ENCODE results near the gene POP7.

POP7 gene

DNA sequence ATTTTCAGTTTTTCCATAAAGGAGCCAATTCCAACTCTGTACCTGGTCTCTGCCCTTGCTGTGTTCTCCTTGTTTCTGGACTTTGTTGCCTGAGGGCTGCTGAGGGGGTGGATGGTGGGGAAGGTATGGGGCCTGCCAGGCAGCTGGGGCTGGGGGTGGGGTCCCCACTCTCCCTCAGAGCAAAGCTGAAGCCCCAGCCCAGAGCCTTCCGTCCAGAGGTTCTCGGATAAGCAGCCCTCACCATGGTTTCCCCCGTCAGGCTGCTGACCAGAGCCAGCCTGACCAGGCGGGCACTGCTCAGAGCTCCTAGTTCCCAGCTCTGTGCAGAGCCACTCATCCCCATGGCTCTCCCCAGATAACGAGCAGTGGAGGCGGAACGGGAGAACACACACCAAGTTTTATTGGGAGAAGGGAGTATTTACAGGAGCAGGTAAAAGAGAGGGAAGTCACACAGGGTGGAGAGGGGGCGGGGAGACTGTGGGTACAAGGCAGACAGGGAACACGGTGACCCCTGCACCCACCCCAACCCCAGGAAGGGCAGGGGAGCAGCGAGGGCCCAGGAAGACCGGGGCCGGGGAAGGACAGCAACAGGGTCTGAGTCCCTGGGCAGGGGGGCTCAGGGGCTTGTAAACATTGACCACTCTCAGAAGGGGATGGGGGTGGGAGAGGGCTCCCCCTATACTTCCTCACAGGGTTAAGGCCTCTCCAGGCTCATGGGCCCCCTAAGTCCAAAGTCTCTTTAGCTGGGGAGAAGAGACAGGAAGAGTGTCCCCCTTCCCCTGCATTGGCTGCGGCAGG is 26.6 kb upstream of the POP7 start:
- no peak for DNase-seq

GRCh38 chr7:100679927-100680575 is 25.9 kb upstream of the POP7 start:
- no peak for DNase-seq

- DNase-seq, result no peak
Measured at GRCh38 chr7:100680576-100681271, 25.2 kb upstream of the POP7 start.

- DNase-seq, result peak in 2 of 6 experiments; percentile 19 to 24
Measured at GRCh38 chr7:100681491-100682227, 24.3 kb upstream of the POP7 start.

DNA sequence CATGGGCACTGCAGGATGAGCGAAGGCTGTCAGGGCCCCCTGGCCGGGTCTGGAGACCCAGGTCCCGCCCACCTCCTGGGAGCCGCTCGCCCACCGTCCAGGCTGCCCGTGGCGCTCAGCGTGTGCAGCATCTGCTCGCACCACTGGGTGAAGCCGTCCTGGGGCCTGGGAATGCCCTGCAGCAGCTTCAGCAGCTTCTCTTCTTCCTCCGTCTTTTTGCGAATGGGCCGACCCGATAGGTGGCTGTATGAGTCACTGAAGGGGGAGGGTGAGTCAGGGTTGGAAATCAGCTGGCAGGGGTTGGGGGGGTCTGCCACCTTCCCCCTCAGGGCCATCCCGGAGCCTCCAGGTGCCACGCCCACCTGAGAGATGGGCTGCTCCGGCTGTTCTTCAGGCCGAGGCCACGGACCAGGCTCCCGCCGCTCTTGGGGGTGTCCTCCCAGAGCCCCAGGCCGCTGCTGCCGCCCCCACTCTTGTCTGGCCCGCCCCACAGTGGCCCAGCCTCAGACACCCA is 23.6 kb upstream of the POP7 start:
- DNase-seq, result no peak

GRCh38 chr7:100682991-100683658 is 22.8 kb upstream of the POP7 start:
- DNase-seq, result no peak

DNA sequence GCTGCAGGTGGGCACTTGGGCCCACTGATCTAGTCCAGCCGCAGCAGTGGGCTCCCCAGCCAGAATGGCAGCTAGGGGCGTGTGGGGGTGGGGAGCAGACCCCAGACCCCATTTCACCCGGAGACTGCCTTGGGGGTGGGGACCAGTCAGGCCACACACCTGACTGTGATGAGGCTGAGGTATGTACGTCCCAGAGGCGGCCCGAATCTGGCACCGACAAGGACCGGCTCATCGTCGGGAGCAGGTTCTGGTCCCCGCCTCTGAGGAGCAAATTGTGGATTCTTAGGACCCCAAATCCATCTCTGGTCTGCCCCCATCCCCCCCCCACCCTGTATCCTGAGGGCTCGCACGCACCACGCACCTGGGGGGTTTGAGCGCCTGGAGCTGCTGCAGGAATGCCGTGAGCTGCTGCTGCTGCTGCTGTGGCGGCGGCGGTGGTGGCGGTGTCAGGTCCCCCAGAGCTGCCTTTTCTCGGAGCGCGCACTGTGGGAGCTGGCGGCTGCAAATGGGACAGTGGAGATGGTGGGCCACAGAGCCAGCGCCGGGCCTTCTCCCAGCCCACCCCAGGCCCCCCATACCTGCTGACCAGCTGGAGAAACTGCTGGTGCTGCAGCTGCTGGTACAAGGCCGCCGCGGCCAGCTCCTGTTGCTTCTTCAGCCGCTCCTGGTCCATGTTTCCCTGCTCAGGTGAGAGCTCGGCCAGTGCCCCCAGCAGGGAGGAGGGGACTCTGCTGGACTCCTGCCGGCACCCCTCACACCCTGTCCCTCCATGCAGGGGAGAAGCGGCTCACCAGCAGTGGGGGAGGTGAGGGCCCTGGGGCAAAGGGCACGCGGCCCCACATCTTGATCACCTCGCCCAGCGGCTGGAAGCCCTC is 22.0 kb upstream of the POP7 start:
- no peak for DNase-seq

DNA sequence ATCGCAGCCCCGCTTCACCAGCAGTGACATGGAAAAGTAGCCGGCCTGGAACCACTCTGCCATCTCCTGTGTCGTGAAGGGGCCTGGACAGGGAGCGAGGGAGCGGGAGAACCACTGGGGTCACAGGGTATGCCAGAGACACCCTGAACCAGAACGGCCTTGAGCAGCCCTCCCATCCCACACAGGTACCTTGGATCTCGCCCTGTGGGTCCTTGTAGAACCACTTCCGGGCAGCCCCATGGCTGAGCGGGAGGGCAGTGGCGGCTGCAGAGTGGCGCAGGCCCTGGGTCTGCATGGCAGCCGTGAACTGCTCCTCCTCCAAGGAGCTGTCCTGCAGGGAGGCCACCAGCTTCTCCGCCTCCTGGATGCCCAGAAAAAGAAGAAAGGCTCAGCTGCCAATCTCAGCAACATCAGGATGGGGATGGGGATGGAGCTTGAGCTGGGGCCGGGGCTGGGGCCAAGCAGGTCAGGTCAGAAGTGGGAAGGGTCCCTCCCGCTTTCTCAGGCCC is 21.3 kb upstream of the POP7 start:
- DNase-seq, result no peak

- DNase-seq, result no peak
Measured at GRCh38 chr7:100685049-100685605, 20.8 kb upstream of the POP7 start.

DNA sequence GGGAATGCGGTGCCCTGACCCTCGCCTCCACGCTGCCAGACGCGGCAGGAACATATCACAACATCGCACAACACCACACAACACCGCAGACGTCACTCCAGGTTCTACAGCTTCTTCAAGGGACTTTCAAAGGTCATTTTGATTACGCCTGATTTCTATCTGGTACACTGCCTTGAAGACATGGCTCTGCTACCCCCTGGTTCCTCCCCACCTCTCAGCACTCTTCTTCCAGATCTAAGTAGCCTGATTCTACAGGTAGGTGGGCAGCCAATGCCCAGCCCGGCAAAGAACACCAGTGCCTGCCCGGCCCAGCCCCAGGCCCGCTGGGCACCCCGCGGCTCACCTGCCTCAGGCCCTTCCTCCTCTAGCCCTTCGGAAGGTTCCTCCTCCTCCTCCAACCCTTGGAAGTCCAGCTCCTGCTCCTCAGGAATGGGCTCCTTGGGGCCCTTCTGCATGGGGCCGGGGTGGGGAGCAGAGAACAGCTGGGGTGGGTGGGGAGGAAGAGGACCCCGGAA is 20.2 kb upstream of the POP7 start:
- no peak for DNase-seq

DNA sequence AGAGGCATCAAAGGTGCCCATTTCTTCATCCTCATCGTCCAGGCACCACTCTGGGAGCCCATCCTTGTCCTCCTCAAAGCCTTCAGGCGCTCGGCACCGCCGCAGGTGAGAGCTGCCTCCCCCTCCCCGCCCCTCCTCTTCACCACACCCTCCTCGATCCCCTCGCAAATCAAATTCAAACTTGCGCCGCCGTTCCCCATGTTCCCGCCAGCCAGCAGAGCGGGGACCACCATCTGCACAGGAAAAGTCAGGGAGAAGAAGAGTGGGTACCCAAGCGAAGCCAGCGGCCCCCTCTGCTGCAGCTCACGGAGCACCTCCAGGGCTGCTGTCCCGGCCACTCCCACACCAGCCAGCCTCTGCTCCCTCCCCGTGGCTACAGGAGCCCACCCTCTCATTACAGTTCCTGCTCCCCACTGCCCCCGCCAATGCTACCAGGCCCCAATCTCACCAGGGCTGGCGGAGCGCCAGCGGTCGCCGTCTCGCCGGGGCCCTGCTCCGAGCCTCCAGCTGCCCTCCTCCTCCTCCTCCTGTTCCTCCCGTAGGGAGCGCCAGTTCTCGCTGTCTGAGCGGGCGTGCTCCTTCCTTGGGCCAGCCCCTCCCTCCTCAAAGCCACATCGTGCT is 19.6 kb upstream of the POP7 start:
- DNase-seq, result no peak

DNA sequence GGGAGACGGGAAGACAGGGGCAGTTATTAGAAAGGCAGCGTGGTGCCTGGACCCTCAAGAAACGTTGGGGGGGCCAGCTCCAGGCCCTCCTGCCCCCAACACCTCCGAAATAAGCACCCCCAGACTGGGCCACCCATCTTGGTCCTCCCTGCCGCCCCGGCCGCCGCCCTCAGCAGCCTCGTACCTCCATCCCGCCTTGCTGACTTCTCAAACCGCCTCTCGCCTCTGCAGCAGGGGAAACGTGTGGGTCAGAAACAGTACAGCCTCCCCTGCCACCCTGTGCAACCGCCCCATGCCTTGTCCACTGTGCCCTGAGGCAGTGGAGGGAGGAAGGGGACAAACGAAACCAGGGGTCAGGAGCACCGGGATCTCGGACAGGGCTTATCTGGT is 19.1 kb upstream of the POP7 start:
- no peak for DNase-seq

GRCh38 chr7:100687261-100687660 is 18.7 kb upstream of the POP7 start:
- DNase-seq, result no peak

DNA sequence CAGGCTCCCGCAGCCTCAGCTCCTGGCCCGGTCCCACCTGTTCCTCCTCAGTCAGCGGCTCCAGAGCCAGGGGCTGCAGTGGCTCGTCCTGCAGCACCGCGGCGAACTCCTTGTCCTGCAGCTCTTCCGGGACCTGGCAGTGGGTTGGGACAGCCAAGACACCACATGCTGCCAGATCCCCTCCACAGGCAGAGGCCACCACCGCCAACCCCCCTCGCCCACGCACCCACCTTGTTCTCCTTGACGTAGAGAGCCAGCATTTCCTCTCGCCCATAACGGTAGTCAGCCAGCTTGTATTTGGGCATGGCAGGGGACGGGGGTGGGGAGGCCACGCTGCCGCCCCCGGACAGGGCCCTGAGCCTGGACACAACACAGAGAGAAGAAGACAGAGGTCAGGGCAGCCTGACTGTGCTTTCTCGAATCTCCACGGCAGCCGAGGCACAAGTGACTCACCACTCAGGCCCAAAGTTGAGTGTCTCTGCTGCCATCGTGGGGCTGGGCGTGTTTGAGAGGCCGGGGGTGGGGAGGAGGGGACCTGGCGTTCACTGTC is 18.1 kb upstream of the POP7 start:
- no peak for DNase-seq

GRCh38 chr7:100688326-100688860 is 17.5 kb upstream of the POP7 start:
- DNase-seq, result no peak

GRCh38 chr7:100689230-100690135 is 16.4 kb upstream of the POP7 start:
- no peak for DNase-seq

DNA sequence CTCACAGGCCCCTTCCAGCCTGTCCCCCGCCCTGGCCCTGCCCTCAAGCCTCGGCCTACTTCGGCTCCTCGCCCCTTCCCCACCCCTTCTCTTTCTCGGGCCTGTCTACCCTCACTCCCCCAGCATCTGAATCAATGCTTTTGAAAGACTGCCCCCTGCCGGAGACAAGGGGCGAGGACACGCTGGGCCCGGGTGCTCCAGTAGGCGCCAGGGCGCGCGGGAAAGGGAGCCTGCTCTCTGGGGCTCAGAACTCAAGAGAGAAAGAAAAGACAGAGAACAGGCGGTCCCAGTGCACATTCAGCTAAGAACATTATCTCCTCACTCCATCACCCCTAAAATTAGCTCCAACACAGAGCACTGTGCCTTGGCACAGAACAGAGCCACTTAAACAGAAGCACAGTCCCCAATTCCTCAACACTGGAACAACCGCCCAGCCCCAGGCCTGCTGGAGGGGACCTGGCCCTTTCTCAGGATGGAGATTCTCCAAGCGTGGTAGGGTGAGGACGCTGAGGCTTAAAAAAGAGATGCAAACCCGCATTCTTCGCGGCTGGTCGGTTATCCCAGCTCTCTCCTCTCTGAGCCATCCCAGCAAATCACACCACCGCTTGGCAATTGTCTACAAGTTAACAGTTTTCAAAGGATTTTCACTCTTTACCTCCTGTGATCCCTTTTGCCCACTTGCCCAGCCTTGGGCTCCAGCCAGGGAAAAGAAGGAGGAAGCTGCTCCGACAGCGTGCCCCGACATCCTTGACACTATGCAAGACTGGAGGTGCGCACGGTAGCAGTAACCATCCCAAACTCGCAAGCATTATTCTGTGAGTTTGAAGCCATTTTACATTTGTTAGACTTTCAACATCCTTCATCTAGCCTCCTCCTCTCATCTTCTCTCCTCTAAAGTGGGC is 14.0 kb upstream of the POP7 start:
- peak; percentile 56 to 84 (median 76) for DNase-seq
